Peyer's patch (tissue), 4 donors: ENCODE results near the gene TMEM163.

Experiments used
- CTCF ChIP-seq, 6 experiments: fragments of 450-650 bp in 4 of 6; fragments of 200-600 bp in 2 of 6; sonication (generic) in 1 of 6; IDR thresholded peaks; one replicate each; pipeline ENCODE4 v1.5.1; 2017 to 2019; ENCODE audit warnings: antibody characterized with exemption in 6 of 6, mild to moderate bottlenecking in 3 of 6, moderate library complexity in 1 of 6
- POLR2A ChIP-seq, 2 donors: fragments of 450-650 bp; IDR thresholded peaks; one replicate each; pipeline ENCODE4 v1.5.1; 2017; ENCODE audit warnings: antibody characterized with exemption in 2 of 2, mild to moderate bottlenecking in 2 of 2, moderate library complexity in 2 of 2

GRCh38 chr2:134599236-134599635, 119.6 kb downstream of the TMEM163 start:
- TF ChIP-seq CTCF (IDR thresholded peaks at IDR 0.05) (no peak), POLR2A (IDR thresholded peaks at IDR 0.05) (no peak)
